ENCODE data around the gene LIF.

Gene LIF

GRCh38 chr22:30262917-30263741 lies 16.6 kb upstream of the LIF start:
- peak; percentile 64 for DNase-seq

DNA sequence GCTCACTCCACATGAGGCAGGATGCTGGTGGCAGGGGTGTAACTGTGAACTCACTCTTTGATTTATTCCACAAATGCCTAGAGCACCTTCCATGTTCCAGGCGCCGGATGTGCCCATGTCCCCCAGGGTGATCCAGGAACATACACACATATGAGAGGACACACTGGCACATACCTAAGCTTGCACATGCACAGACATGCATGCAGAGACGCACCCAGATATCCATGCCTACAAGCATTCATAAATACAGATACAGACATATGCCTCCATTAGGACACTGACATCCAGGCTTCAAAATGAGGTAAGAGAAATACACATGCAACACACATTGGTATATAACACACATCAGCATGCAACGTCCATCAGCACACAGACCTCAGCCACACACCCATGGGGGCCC lies 15.6 kb upstream of the LIF start:
- no peak for DNase-seq

DNA sequence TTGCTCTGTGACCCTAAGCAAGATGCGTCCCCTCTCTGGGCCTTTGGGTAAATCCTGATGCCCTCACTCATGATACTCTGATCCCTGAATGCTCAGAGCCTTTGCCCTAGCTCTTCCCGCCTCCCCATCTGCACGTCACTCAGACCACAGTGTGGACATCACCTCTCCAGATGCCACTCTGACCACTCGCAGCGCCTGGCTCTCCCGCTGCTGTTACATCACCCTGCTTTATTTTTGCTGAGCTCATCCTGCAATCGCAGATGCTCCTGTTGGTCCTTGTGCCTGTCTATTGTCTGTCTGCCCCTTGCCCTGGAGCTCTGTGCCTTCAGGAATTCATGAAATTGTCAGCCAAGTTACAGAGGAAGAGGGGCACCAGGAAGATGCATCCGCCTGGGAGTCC lies 14.6 kb upstream of the LIF start:
- DNase-seq = no peak

GRCh38 chr22:30260682-30261081 lies 14.1 kb upstream of the LIF start:
- no peak for DNase-seq

DNA sequence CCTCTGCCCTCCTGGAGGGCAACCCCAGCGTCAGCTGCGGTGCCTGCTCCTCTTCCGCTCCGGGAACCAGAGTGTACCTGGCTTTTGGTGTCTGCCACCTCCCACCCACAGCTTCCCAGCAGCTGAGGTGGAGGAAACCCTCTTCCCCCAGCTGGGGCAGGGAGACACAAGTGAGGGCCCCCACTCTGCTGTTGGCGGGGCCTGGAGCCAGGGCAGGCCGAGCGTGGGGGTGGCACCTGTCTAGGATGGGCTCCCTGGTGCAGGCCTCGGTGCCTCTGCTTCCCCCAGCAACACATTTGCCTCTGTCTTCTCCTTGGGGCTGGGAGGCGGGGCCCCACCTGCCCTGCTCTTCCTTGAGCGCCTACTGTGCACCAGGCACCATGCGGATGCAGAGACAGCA lies 13.7 kb upstream of the LIF start:
- DNase-seq = no peak

DNA sequence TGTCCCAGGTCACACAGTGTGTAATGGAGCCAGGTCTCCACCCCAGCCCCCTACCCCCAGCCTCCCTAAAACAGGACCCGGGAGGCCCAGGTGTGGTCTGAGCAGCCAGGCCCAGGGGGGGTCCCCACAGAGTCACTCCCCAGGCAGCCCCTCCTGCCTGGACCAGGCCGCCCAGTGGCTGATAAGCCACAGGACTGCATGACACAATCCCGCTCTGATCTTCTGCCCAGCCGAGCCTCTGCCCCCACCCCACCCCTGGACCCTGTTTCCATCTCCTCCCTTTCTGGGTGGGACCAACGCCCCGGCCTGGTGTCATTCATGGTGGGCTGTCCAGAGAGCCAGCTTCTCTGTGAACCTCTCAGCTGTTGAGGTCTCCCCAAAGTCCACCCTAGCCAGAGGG lies 7.8 kb upstream of the LIF start:
- no peak for DNase-seq

- DNase-seq = peak; percentile 87
Observed at GRCh38 chr22:30253205-30253852, 6.8 kb upstream of the LIF start.

DNA sequence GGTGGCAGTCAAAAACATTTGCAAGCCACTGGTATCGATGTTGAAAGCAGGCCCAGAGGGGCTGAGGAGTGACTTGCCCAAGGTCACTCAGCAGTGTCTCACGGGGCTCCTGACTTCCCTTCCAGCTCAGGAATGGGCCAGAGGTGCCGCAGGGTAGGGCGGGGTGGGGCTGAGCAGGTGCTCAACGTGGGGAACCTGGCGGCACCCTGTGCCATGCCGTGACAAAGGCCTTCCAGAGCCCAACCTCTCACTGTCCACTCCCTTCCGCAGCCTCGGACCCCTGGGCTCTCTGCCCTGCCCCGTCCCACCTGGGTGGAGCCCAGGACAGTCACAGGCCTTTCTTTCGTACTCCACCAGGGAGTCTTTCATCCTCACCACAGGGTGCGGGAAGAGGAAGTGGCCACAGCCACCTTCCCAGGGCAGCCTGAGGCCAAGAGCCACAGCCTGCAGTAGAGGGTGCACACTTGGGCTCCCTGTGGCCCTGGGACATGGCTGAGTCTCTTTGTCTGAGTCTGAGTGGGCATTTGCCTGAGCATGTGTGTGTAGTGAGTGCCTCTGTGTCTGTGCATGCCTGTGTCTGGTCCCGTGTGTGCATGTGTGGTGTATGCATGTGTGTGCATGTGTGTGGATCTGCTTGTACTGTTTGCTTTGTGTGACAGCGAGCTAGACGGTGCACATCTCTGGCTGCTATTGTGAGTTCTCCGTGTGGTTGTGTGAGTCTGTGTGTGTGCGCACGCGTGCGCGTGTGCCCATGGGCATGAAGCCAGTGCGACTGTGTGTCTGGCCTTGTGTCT lies 6.0 kb upstream of the LIF start:
- no peak for DNase-seq

DNA sequence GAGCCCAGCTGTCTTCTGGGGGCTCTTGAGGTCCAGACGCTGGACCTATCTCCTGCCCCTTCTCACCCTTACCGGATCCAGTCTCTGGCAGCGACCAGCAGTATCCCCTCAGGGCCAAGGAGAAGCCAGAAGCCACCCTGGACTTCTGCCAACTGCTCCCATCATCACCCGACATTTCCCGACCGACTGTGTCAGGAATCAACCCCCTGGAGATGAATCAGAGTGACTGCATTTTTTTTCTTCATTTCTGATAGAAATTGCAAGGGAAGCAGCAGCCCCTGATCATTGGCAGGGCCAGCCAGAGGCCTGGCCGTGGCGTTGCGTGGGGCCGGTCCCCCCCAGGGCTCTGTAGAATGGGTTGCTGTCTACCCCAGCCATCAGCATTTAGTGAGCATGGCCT lies 5.2 kb upstream of the LIF start:
- peak; percentile 63 for DNase-seq

DNA sequence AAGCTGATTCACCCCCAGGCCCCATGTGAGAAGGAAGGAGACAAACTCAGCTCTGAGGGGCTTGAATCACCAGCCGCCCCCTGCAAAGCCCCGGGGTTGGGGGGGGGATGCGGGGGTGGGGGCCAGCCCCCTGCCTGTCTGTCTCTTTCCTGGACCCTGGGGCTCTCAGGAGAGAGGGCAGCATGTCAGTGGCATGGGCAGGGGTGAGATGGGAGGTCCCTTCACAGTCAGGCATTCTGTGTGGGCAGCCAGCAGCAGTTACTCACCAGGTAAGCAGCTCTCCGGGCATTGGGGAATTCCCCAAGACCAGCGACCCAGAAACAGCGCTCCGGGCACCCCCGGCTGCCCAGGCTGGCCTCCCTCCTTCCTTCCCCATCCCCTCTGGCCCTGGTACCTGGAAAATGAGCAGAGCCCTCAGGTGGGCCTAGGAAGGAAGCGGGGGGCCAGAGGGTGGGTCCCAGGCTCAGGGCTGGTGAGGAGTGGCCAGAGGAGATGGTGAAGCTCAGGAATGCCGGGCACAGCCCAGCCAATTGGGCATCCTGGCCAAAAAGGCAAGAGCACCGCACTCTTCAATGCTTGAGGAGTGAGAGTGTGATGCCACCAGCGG lies 4.2 kb upstream of the LIF start:
- no peak for DNase-seq

DNA sequence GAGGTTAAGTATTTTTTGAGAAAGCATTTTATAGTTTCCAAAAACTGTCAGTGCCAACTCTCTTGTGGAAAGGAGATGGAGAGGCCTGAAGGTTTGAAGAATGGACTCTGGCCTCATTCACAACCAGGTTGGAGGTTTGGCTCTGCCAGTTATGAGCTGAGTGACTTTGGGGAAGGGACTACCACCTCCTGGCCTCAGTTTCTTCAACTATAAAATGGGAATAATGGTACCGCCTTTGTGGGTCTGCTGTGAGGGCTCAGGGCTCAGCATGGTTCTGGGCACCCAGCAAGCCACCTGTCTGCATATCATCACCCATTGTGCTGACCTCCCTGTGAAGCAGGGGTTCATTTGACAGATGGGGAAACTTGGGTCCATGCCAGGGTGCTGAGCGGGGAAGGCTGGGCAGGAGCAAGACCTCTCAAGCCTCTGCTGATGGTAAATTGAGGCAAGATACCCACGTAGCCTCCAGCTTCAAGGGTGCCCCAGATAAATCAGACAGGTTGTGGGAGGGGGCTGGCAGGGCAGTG lies 3.5 kb upstream of the LIF start:
- DNase-seq = no peak

GRCh38 chr22:30249049-30250038 lies 2.8 kb upstream of the LIF start:
- no peak for DNase-seq

DNA sequence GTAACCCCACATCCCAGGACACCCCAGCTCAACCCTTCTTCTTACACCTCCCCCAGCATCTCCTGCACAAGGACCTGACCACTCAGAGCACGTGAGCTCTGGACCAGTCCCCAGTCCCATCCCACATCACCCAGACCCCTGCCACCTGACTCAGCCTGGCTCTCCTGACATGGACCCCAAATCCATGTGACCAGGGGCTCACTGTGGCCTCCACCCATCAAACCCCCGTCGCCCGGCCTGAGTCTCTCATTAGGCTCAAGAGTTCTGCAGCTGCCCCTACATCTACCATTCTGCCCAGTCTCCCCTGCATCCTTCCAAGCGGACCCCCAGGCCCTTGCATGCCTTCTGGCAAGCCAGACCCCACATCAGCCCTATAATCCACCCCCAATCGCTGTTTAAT lies 1.9 kb upstream of the LIF start:
- DNase-seq = no peak

DNA sequence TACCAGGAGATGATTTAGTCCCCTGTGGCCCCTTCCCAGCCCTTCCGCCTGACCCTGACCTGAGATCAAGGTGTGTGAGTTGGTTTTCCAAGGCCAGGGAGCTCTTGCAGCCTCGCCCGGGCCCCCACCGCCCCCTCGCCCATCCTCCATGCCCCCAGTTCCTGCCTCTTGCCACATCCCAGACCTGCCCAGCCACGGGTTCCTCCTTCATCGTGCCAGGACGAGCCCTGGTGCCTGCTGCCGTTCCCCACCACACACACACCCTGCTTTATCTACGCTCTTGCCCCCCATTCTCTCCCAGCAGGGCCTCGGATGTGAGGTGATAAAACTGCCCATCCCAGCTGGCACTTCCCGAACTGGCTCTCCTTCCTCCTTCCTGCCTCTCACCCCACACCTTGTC lies 1.4 kb upstream of the LIF start:
- no peak for DNase-seq

DNA sequence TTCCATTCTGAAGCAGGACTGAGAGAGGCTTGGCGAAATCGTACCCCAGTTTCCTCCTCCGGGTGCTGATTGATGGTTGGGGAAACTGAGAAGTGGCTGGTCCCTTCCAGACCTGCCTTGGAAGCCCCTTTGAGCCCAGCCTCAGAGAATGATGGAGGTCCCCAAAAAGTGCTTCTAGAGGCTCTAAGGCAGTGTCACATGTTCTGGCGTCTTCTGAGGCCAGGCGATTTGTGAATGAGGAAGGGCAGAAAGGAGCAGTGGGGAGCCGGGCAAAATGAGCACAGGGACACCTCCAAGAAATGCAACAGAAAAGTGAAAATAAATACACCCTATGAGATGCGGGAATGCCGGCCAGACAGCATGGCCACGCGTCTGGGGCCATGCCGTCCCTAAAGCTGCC lies 1.0 kb upstream of the LIF start:
- no peak for DNase-seq

- DNase-seq = no peak
Observed at GRCh38 chr22:30246814-30247376, 336 bp upstream of the LIF start.

DNA sequence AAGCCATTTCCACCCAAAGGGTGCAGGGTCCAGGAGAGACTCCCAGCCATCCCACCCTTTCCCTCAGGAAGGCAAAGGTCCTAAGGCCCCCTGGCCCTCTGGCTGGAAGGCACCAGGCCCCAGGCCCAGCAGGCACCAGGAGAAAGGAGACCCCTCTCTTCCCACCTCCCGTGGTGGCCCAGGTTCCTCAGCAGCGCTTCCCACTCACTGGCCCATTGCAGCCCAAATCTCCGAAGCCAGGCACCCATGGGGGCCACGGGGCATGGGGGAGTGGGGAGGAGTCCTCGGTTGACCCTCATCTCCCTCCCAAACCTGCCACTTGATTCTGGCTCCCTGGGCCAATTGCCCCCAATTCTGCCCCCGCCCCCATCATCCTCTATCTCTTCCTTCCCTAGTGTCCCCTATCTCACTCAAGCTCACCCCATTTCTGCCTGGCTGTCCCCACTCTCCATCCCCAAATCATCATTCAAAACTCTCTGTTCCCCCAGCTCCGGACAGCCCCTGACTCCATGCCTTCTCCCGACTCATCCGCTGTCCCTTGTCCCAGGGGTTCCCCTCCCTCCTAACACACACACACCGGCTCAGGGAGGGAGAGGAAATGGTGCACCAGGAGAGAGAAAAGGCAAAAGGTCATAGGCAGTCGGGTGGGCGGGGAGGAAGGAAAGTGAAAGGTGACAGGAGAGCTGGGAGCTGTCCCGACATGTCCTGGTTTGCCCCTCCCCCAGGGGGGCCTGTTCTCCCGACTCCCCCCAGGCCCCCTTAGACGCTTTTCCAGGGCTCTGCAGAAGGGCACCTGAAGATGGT lies 1.2 kb downstream of the LIF start:
- peak; percentile 48 for DNase-seq

- DNase-seq = no peak
Observed at GRCh38 chr22:30244641-30245040, 1.9 kb downstream of the LIF start.

DNA sequence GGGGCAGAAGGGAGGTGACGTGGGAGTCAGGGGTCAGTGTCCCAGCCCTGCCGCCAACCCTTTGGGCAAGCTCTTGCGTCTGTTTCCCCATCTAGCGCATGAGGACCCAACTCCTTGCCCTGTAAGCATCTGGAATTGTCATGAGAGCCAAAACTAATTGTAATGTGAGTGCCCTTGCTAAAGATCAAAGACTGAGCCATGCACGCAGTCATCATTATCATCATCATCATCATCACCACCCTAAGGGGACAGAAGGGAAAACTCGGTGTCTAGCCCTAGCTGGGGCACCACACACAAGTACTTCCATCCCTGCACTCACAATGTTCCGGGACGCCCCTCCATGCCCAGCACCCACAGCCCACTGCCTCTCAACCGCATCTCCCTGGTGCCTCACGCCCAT lies 2.5 kb downstream of the LIF start:
- no peak for DNase-seq

DNA sequence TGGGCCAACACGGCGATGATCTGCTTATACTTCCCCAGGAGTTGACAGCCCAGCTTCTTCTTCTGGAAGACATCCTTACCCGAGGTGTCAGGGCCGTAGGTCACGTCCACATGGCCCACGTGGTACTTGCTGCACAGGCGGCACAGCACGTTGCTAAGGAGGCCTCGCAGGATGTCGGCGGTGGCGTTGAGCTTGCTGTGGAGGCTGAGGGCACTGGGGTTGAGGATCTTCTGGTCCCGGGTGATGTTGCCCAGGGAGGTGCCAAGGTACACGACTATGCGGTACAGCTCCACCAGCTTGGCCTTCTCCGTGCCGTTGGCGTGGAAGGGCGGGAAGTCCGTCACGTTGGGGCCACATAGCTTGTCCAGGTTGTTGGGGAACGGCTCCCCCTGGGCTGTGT lies 2.9 kb downstream of the LIF start:
- no peak for DNase-seq

Measured in NCI-H2171 treated with DMSO at 0.1 percent for 48 hours (cell line).